Activated T-cell treated with anti-CD3 and anti-CD28 coated beads, Interleukin-2, amount 50 U/mL, for 24 hours (primary cell): Measurements from ENCODE around the gene IL7R.

ENCODE experiments used
- DNase-seq: peaks from one replicate; pipeline ENCODE4 v3.0.0-alpha.2; 2020
- H3K27ac Mint-ChIP-seq: 2 replicates; pipeline ENCODE4 v1.8.0; 2020; ENCODE audit warnings: mild to moderate bottlenecking, mixed read lengths
- H3K27me3 Mint-ChIP-seq: 2 replicates; pipeline ENCODE4 v1.8.0; 2020; ENCODE audit warnings: mixed read lengths
- H3K36me3 Mint-ChIP-seq: 2 replicates; pipeline ENCODE4 v1.8.0; 2020; ENCODE audit warnings: low read depth, mixed read lengths
- H3K4me1 Mint-ChIP-seq: 2 replicates; pipeline ENCODE4 v1.8.0; 2020; ENCODE audit warnings: low read depth, mixed read lengths
- H3K4me3 Mint-ChIP-seq: 2 replicates; pipeline ENCODE4 v1.8.0; 2020; ENCODE audit warnings: mild to moderate bottlenecking, moderate library complexity, mixed read lengths
- H3K9me3 Mint-ChIP-seq: 2 replicates; pipeline ENCODE4 v1.8.0; 2020; ENCODE audit warnings: mixed read lengths

The IL7R gene

GRCh38 chr5:35899800-35900199 is 43.1 kb downstream of the IL7R start:
- Mint-ChIP-seq H3K27ac (peak overlapping the region; percentile 76), H3K9me3 (peaks cover 7% of the 10 kb centered on the region), H3K36me3 (peaks cover 6% of the 10 kb centered on the region), H3K4me3 (no peak overlapping the region), H3K27me3 (no peaks in the 10 kb centered on the region), H3K4me1 (peaks cover 65% of the 10 kb centered on the region)
- DNase-seq: no peak

DNA sequence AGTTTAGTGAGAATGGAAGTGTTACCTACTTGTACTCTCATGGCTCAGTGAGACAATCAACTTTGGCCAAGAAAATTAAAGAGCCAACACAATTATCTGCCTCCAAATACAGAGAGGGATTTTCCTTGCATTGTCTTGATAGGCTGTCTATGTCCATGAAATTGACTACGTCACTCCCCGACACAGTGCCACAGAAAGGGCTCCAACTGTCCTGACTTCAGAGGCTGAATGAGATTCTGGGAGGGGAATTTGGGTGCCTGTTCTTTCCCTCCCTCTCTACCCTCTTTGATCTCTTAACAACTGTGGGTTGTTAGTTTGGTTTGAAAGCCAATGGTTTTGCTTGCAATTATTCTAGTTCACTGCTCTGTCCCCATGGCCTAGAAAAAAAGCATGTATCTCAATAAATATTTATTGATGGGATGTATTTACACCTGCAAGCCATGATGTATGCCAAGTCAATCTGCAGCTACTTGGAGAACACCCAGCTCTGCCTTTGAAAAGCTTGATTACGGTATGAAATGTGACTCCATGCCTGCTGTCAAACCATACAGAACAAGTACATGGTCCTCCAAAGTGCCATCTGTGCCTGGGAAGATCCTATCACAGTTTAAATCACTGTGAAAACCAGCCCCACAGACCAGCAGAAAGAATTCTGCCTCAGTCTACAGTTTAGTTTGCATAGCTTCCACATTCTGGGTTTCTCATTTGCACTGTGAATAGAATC is 44.4 kb downstream of the IL7R start:
- DNase-seq: no peak
- peaks cover 7% of the 10 kb centered on the region for H3K9me3 Mint-ChIP-seq
- H3K4me1 Mint-ChIP-seq: peaks cover 77% of the 10 kb centered on the region
- H3K27ac Mint-ChIP-seq: peak overlapping the region; percentile 98
- H3K27me3 Mint-ChIP-seq: no peaks in the 10 kb centered on the region
- H3K4me3 Mint-ChIP-seq: no peak overlapping the region
- H3K36me3 Mint-ChIP-seq: peaks cover 6% of the 10 kb centered on the region

GRCh38 chr5:35902046-35902672 is 45.5 kb downstream of the IL7R start:
- Mint-ChIP-seq H3K27me3 (no peaks in the 10 kb centered on the region), H3K4me3 (peak overlapping the region; percentile 14), H3K27ac (peak overlapping the region; percentile 98), H3K9me3 (peaks cover 7% of the 10 kb centered on the region), H3K36me3 (peaks cover 6% of the 10 kb centered on the region), H3K4me1 (peaks cover 86% of the 10 kb centered on the region)
- no peak for DNase-seq

DNA sequence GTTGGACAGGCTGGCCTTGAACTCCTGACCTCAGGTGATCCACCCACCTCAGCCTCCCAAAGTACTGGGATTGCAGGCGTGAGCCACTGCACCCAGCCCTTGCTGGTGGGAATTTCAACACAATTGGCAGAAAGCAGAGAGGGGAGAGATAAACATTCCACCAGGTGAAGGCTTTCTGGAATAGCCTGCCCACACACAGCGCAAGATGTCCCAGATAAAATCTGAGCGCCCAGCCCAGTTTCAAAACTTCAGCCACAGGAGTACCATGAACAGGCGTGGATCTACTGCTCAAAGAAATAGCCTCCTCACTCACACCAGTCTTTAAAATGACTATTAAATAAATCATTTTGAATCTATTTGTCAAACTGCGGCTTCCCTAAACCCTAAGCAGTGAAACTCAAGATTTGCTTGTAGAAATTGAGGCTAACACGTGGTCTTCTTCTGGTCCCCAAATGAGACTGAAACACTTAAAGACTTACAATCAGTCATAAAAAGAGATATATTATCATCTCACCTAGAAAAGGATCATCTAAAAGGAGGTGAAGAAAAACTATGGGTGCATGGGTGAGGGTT is 47.0 kb downstream of the IL7R start:
- peaks cover 7% of the 10 kb centered on the region for H3K9me3 Mint-ChIP-seq
- H3K4me1 Mint-ChIP-seq: peaks cover 94% of the 10 kb centered on the region
- no peaks in the 10 kb centered on the region for H3K27me3 Mint-ChIP-seq
- peak overlapping the region; percentile 98 for H3K27ac Mint-ChIP-seq
- peak overlapping the region; percentile 48 for H3K4me3 Mint-ChIP-seq
- no peak for DNase-seq
- H3K36me3 Mint-ChIP-seq: peaks cover 6% of the 10 kb centered on the region

- Mint-ChIP-seq H3K9me3 (peaks cover 7% of the 10 kb centered on the region), H3K27me3 (no peaks in the 10 kb centered on the region), H3K36me3 (peaks cover 6% of the 10 kb centered on the region), H3K4me1 (peaks cover 91% of the 10 kb centered on the region), H3K4me3 (peak overlapping the region; percentile 48), H3K27ac (peak overlapping the region; percentile 98)
- no peak for DNase-seq
Observed at GRCh38 chr5:35904443-35905132, 47.9 kb downstream of the IL7R start.

DNA sequence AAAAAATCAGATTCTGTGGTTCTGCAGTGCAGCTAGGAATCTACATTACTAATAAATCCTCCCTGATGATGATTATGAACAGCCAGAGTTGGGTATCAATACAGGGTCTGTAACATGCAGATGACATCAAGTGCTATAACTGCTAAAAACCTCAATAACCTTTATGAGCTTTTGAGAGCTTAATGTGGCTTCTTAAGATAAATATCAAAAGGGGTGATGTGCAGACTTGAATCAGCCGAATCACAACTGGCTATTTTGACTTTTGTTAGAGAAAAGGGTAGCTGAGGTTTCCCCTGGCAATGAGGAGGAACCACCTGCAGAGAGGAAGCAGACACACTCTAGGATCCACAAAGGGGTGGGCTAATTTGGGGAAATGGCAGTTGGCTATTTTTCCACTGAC is 51.5 kb downstream of the IL7R start:
- DNase-seq: no peak
- Mint-ChIP-seq H3K4me3 (peak overlapping the region; percentile 32), H3K9me3 (peaks cover 16% of the 10 kb centered on the region), H3K27me3 (no peaks in the 10 kb centered on the region), H3K36me3 (peaks cover 6% of the 10 kb centered on the region), H3K27ac (peak overlapping the region; percentile 89), H3K4me1 (peaks cover 66% of the 10 kb centered on the region)

DNA sequence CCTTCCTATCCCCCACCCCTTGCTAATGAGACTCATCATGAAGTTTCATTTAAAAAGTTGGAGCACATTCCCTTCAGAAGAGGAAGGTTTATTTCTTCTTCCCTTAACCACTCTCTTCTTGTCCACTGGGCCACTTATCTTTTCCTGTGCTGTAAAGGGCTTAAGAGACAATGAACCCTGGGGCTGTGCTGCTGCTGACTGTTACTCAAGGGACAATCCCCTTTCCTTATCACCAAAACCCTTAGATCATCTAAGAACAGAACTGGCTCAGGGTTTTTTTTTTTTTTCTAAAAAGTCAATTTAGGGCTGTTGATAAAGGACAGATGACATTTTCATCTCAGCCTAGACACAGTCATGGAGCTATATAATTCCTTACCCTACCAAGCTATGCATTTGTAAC is 52.1 kb downstream of the IL7R start:
- Mint-ChIP-seq H3K36me3 (peaks cover 6% of the 10 kb centered on the region), H3K4me3 (no peak overlapping the region), H3K9me3 (peaks cover 16% of the 10 kb centered on the region), H3K27me3 (no peaks in the 10 kb centered on the region), H3K4me1 (peaks cover 60% of the 10 kb centered on the region), H3K27ac (peak overlapping the region; percentile 89)
- DNase-seq: no peak

- Mint-ChIP-seq H3K9me3 (peaks cover 6% of the 10 kb centered on the region), H3K36me3 (peaks cover 1% of the 10 kb centered on the region), H3K4me3 (no peak overlapping the region), H3K27me3 (no peaks in the 10 kb centered on the region), H3K27ac (no peak overlapping the region), H3K4me1 (peaks cover 24% of the 10 kb centered on the region)
- DNase-seq: no peak
Observed at GRCh38 chr5:35919191-35919590, 62.5 kb downstream of the IL7R start.

DNA sequence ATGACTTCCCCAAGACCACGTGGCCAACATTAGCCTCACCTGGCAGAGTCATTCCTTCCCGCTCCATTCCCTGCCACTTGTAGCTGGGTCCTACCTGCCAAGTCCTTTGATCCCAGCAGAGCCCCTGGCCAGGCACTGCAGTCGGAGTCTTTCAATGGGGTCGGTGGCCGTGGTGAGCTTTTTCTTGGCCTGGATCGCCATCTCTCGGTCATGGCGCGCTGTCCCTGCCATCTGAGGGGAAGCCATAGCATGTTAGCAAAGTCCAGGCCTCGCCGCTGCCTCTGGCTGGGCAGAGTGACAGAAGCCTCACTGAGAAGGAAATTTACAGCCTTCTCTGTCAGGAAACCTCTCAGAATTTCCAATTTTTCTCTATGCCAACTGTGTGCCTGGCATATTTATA is 64.2 kb downstream of the IL7R start:
- peaks cover 6% of the 10 kb centered on the region for H3K9me3 Mint-ChIP-seq
- H3K4me3 Mint-ChIP-seq: no peak overlapping the region
- no peak overlapping the region for H3K27ac Mint-ChIP-seq
- no peak for DNase-seq
- peaks cover 39% of the 10 kb centered on the region for H3K4me1 Mint-ChIP-seq
- H3K27me3 Mint-ChIP-seq: no peaks in the 10 kb centered on the region
- peaks cover 1% of the 10 kb centered on the region for H3K36me3 Mint-ChIP-seq

- H3K27me3 Mint-ChIP-seq: peaks cover 4% of the 10 kb centered on the region
- peaks cover 1% of the 10 kb centered on the region for H3K36me3 Mint-ChIP-seq
- H3K4me1 Mint-ChIP-seq: peaks cover 46% of the 10 kb centered on the region
- H3K9me3 Mint-ChIP-seq: peaks cover 6% of the 10 kb centered on the region
- no peak overlapping the region for H3K4me3 Mint-ChIP-seq
- no peak overlapping the region for H3K27ac Mint-ChIP-seq
- DNase-seq: no peak
Observed at GRCh38 chr5:35921930-35922329, 65.2 kb downstream of the IL7R start.

- no peak overlapping the region for H3K4me3 Mint-ChIP-seq
- peaks cover 8% of the 10 kb centered on the region for H3K27me3 Mint-ChIP-seq
- peaks cover 46% of the 10 kb centered on the region for H3K4me1 Mint-ChIP-seq
- DNase-seq: no peak
- peaks cover 1% of the 10 kb centered on the region for H3K36me3 Mint-ChIP-seq
- peak overlapping the region; percentile 6 for H3K27ac Mint-ChIP-seq
- H3K9me3 Mint-ChIP-seq: peaks cover 6% of the 10 kb centered on the region
Observed at GRCh38 chr5:35922468-35922867, 65.8 kb downstream of the IL7R start.

DNA sequence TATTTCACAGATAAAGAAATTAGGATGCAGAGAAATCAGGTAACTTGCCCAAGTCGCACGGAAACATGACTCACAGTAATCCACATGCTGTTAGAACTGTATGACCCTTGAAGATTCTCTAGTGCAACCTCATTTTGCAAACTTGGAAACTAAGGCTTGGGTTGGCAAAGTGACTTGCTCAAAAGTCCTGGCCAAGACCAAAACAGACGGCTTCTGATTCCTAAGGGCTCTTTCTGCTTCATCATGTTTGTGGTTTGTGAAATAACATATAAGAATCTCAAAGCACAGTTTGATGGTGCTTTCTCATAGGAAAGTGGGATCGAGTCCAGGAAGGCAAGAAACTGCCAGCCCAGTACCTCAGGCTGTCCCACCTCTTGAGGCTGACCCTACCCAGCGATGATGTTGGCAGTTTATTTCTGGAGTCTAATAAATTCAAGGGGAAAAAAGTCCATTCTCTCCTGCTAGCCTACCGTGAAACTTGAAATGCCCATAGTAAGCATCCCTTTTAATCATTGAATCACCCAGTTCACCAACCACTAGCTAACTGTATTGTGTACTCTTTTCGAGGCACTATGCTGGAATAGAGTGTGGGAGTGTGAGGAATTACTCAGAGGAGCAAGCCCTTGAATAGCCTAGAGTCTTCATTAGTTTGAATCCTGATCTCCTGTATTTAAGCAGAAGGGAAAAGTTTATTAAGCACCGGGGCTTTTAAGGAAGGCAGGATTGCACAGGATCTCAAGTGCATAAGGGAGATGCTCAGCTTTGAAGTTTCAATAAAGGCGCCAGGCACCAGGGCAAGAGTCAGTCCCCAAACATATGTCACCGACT is 67.6 kb downstream of the IL7R start:
- peak overlapping the region; percentile 72 for H3K4me3 Mint-ChIP-seq
- H3K36me3 Mint-ChIP-seq: peaks cover 1% of the 10 kb centered on the region

GRCh38 chr5:35924950-35925722 is 68.4 kb downstream of the IL7R start:
- H3K4me3 Mint-ChIP-seq: peak overlapping the region; percentile 72
- peak; percentile 91 for DNase-seq
- no peaks in the 10 kb centered on the region for H3K9me3 Mint-ChIP-seq
- peaks cover 46% of the 10 kb centered on the region for H3K4me1 Mint-ChIP-seq
- peak overlapping the region; percentile 92 for H3K27ac Mint-ChIP-seq
- H3K36me3 Mint-ChIP-seq: no peaks in the 10 kb centered on the region
- peaks cover 8% of the 10 kb centered on the region for H3K27me3 Mint-ChIP-seq

More for the DNA sequence above, 67.6 kb downstream of the IL7R start:
- DNase-seq: no peak
- H3K27me3 Mint-ChIP-seq: peaks cover 8% of the 10 kb centered on the region
- peaks cover 46% of the 10 kb centered on the region for H3K4me1 Mint-ChIP-seq
- H3K9me3 Mint-ChIP-seq: peaks cover 4% of the 10 kb centered on the region
- H3K27ac Mint-ChIP-seq: peak overlapping the region; percentile 92
